Chondrocyte (in vitro differentiated cells): Measurements from ENCODE around the gene RAB28. TPM values are rescaled to one million over a fixed set of nuclear protein-coding genes. Genes with fewer than 3 reads are reported as not detected.

Source experiments
- DNase-seq: peaks from one replicate; pipeline ENCODE4 v3.0.0; 2021; ENCODE audit warnings: mixed read lengths, low spot score
- H3K27ac Mint-ChIP-seq: one replicate; pipeline ENCODE4 v1.8.0; 2021; ENCODE audit warnings: mild to moderate bottlenecking, moderate library complexity, mixed read lengths; ENCODE audit not compliant: unreplicated experiment
- H3K27me3 Mint-ChIP-seq: 2 replicates; pipeline ENCODE4 v1.8.0; 2021; ENCODE audit warnings: low read depth, mixed read lengths
- H3K36me3 Mint-ChIP-seq: 2 replicates; pipeline ENCODE4 v1.8.0; 2021; ENCODE audit warnings: low read depth, mixed read lengths
- H3K4me1 Mint-ChIP-seq: 2 replicates; pipeline ENCODE4 v1.8.0; 2021; ENCODE audit warnings: low read depth, mild to moderate bottlenecking, mixed read lengths
- H3K4me3 Mint-ChIP-seq: one replicate; pipeline ENCODE4 v1.8.0; 2021; ENCODE audit warnings: mild to moderate bottlenecking, moderate library complexity, mixed read lengths; ENCODE audit not compliant: unreplicated experiment
- H3K9me3 Mint-ChIP-seq: 2 replicates; pipeline ENCODE4 v1.8.0; 2021; ENCODE audit warnings: low read depth, mixed read lengths
- total RNA-seq: library from RNA; stranded (reverse); gene quantifications from 3 replicates; pipeline ENCODE4 v1.2.1, GENCODE V29; 2021
- TF ChIP-seq, protein P1 (sequence below): fragments of 200-600 bp; sonication (generic); IDR thresholded peaks from 2 replicates; pipeline ENCODE4 v1.5.0; 2021; ENCODE audit warnings: antibody characterized with exemption, mild to moderate bottlenecking, moderate library complexity

RAB28 gene
- total RNA-seq, 1 donor from 2014 or later: 11.3 TPM

DNA sequence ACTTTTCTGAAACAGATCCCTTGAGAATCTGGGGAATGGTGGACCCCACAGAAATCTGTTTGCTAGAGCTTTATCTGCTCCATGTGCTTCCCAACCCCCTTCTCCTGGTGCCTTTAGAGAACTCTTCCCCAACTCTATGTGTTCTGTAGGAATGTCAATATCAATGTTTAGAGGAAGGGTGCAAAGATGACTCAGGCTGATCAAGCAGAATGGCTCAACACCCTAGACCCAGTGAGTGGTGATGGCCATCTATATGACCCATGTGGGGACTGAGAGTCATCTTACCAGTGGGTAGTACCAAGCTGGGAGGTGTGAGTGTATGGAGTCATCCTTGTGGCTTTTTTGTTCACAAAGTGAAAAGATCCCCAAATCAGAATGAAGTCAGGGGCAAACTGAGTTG, 143.5 kb downstream of the RAB28 start:
- peaks cover 9% of the 10 kb centered on the region for H3K9me3 Mint-ChIP-seq
- TF ChIP-seq, protein P1, sequence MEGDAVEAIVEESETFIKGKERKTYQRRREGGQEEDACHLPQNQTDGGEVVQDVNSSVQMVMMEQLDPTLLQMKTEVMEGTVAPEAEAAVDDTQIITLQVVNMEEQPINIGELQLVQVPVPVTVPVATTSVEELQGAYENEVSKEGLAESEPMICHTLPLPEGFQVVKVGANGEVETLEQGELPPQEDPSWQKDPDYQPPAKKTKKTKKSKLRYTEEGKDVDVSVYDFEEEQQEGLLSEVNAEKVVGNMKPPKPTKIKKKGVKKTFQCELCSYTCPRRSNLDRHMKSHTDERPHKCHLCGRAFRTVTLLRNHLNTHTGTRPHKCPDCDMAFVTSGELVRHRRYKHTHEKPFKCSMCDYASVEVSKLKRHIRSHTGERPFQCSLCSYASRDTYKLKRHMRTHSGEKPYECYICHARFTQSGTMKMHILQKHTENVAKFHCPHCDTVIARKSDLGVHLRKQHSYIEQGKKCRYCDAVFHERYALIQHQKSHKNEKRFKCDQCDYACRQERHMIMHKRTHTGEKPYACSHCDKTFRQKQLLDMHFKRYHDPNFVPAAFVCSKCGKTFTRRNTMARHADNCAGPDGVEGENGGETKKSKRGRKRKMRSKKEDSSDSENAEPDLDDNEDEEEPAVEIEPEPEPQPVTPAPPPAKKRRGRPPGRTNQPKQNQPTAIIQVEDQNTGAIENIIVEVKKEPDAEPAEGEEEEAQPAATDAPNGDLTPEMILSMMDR: no peak
- H3K27me3 Mint-ChIP-seq: no peaks in the 10 kb centered on the region
- H3K27ac Mint-ChIP-seq: no peak overlapping the region
- H3K36me3 Mint-ChIP-seq: peaks cover 6% of the 10 kb centered on the region
- no peaks in the 10 kb centered on the region for H3K4me1 Mint-ChIP-seq
- no peak for DNase-seq
- H3K4me3 Mint-ChIP-seq: no peak overlapping the region

DNA sequence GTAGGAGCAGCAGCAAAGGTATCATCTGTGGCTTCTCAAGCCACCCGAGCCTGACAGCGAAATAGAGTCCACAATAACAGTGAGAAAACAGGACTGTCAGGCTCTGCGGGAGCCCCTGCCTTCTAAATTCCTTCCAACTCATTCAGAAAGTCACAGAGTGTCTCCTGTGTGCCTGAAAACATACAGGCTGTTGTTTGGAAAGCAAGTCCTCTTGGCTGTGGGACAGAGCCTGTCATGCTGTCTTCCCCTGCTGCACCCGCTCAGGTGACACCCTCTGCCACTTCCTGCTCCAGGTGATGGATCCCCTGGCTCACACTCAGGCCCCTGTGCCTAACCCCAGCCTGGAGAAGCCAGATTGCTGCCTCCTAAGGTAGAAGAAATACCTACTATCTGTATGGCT, 152.3 kb downstream of the RAB28 start:
- peaks cover under 1% of the 10 kb centered on the region for H3K36me3 Mint-ChIP-seq
- H3K9me3 Mint-ChIP-seq: peaks cover 4% of the 10 kb centered on the region
- TF ChIP-seq, protein P1: no peak
- no peak overlapping the region for H3K4me3 Mint-ChIP-seq
- DNase-seq: no peak
- H3K27ac Mint-ChIP-seq: no peak overlapping the region
- H3K4me1 Mint-ChIP-seq: no peaks in the 10 kb centered on the region
- H3K27me3 Mint-ChIP-seq: no peaks in the 10 kb centered on the region

DNA sequence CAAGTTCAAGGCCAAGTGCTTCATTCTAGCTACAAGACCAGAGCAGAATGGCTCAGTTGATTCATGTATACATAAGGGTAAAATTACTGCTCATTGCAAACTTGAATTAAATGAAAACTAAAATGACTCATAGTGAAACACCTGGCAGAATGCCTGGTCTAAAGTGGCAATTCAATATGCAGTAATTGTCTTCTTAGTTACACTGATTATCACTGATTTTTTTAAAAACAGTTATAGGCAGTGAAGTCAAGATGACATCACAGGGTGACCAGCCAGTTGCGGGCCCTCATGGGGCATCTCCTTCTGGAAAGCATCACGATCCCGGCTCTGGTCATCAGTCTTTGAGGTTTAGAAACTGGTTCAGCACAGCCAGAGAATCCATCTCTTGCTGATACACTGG, 154.2 kb downstream of the RAB28 start:
- DNase-seq: no peak
- H3K4me1 Mint-ChIP-seq: no peaks in the 10 kb centered on the region
- H3K27me3 Mint-ChIP-seq: no peaks in the 10 kb centered on the region
- TF ChIP-seq, protein P1: no peak
- no peak overlapping the region for H3K27ac Mint-ChIP-seq
- H3K9me3 Mint-ChIP-seq: peaks cover 3% of the 10 kb centered on the region
- no peaks in the 10 kb centered on the region for H3K36me3 Mint-ChIP-seq
- no peak overlapping the region for H3K4me3 Mint-ChIP-seq

DNA sequence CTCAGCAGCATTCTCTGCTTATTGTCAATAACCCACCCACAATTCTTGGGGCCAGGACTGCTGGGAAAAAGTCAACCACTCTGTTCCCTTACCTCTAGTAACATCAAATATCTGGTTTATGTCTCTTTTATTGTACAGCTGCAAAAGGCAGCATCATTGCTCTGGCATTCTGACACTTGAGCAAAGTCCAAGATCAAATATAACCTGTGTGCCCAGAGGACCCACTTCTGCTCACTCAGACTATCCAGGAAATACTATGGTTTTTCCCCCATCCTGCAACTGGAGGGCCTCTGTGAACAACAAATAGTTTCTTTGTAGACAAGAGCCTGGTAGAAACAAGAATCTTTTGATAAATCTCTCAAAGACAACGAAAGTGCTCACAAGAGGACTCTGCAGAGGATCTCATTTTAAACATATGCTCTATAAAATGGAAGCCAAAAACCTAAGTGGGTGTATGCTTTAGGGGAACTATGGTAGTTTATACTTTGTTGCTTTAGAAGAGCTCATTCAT, 154.7 kb downstream of the RAB28 start:
- no peaks in the 10 kb centered on the region for H3K27me3 Mint-ChIP-seq
- H3K27ac Mint-ChIP-seq: no peak overlapping the region
- no peak for DNase-seq
- no peak overlapping the region for H3K4me3 Mint-ChIP-seq
- H3K4me1 Mint-ChIP-seq: no peaks in the 10 kb centered on the region
- H3K36me3 Mint-ChIP-seq: no peaks in the 10 kb centered on the region
- TF ChIP-seq, protein P1: no peak
- H3K9me3 Mint-ChIP-seq: peaks cover 3% of the 10 kb centered on the region

DNA sequence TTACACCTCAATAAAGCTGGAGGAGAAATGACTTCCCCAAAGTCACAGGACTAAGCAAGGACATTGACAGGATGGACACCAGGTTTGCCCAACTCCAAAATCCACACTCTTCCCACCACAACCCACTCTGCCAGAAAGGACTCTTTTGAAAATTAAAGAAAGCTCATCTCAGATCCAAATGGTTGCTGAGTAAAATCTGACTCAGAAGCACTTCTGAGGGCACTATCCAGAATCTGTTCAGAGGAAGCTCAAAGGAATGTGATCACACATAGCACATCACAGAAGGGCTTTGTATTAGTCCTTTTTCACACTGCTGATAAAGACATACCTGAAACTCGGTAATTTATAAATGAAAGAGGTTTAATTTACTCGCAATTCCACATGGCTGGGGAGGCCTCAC, 155.5 kb downstream of the RAB28 start:
- no peaks in the 10 kb centered on the region for H3K27me3 Mint-ChIP-seq
- DNase-seq: no peak
- peaks cover 3% of the 10 kb centered on the region for H3K9me3 Mint-ChIP-seq
- TF ChIP-seq, protein P1: no peak
- no peak overlapping the region for H3K27ac Mint-ChIP-seq
- H3K36me3 Mint-ChIP-seq: no peaks in the 10 kb centered on the region
- H3K4me3 Mint-ChIP-seq: no peak overlapping the region
- no peaks in the 10 kb centered on the region for H3K4me1 Mint-ChIP-seq
